Urinary bladder (tissue), 4 donors: Measurements from ENCODE around the gene TTC21A. TPM values are rescaled to one million over a fixed set of nuclear protein-coding genes. Genes with fewer than 3 reads are reported as not detected.
A peak's percentile ranks its signal among the peaks of the same experiment; 100 is the strongest.

Experiments used
- DNase-seq: peaks from one replicate; pipeline ENCODE4 v3.0.0-alpha.2; 2015; ENCODE audit errors: extremely low spot score
- H3K27ac ChIP-seq: one replicate; pipeline ENCODE4 v1.5.1; 2013; ENCODE audit warnings: low read depth, mild to moderate bottlenecking, moderate library complexity
- H3K36me3 ChIP-seq: one replicate; pipeline ENCODE4 v1.6.1; 2013; ENCODE audit warnings: mild to moderate bottlenecking, moderate library complexity; ENCODE audit not compliant: insufficient read depth
- H3K4me1 ChIP-seq: one replicate; pipeline ENCODE4 v1.6.1; 2013; ENCODE audit warnings: mild to moderate bottlenecking, moderate library complexity; ENCODE audit not compliant: insufficient read depth
- H3K4me3 ChIP-seq: one replicate; pipeline ENCODE4 v1.5.1; 2013; ENCODE audit warnings: low read depth, low read length
- WGBS: extraction: QIAGEN DNeasy Blood & Tissue Kit; methylation state at CpG from one replicate; pipeline ENCODE4 v1.1.7; 2013; 5-methylcytosine and 5-hydroxymethylcytosine counted together
- polyA plus RNA-seq: library from polyadenylated mRNA; stranded (reverse); fragments of 200-250 nt; gene quantifications from one replicate; pipeline ENCODE4 v1.2.3, GENCODE V29; 2013
- total RNA-seq: library from RNA; depleted of rRNA; stranded (reverse); fragments of >200 nt; gene quantifications from one replicate; pipeline ENCODE4 v1.2.3, GENCODE V29; 2014
- donor health status: healthy with polysubstance abuse.
- donor health status: healthy.

TTC21A gene
- total and polyA plus RNA-seq, 2 donors = 3.3 to 4.3 TPM

- H3K4me3 ChIP-seq = no peak overlapping the region
- H3K27ac ChIP-seq = peak overlapping the region; percentile 53
- H3K4me1 ChIP-seq = no peaks in the 10 kb centered on the region
- H3K36me3 ChIP-seq = no peaks in the 10 kb centered on the region
- no peak for DNase-seq
- WGBS = 80% methylated on average over 3 of the region's 3 CpGs
Observed at GRCh38 chr3:39149498-39150147, 42.1 kb downstream of the TTC21A start.

- no peak overlapping the region for H3K4me3 ChIP-seq
- H3K27ac ChIP-seq = peak overlapping the region; percentile 44
- 35% methylated on average over 5 of the region's 5 CpGs for WGBS
- H3K36me3 ChIP-seq = no peaks in the 10 kb centered on the region
- no peaks in the 10 kb centered on the region for H3K4me1 ChIP-seq
- DNase-seq = no peak
Observed at GRCh38 chr3:39150148-39150802, 42.8 kb downstream of the TTC21A start.

- 13% methylated on average over 9 of the region's 9 CpGs for WGBS
- DNase-seq = peak; percentile 84
- no peaks in the 10 kb centered on the region for H3K4me1 ChIP-seq
- no peaks in the 10 kb centered on the region for H3K36me3 ChIP-seq
- peak overlapping the region; percentile 92 for H3K4me3 ChIP-seq
- H3K27ac ChIP-seq = peak overlapping the region; percentile 100
Observed at GRCh38 chr3:39150803-39151631, 43.5 kb downstream of the TTC21A start.

DNA sequence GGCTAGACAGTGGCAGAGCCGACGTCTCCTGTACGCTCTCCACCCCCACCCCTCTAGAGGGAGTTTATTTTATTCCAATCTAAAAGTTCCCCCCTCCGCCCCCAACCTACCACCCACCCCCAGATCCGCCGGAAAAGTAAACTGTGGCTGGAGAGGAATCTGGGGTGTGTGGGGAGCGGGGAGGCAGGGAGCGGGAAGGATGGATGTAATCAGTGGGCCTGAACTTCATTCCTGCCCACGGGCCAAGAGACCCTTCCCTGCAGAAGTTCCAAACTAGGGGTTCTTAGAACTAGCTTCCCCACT, 46.4 kb downstream of the TTC21A start:
- peak overlapping the region; percentile 85 for H3K27ac ChIP-seq
- DNase-seq = no peak
- H3K4me1 ChIP-seq = no peaks in the 10 kb centered on the region
- peak overlapping the region; percentile 47 for H3K4me3 ChIP-seq
- WGBS = 26% methylated on average over 9 of the region's 9 CpGs
- H3K36me3 ChIP-seq = no peaks in the 10 kb centered on the region

GRCh38 chr3:39154280-39155021, 47.0 kb downstream of the TTC21A start:
- Histone ChIP-seq H3K27ac (peak overlapping the region; percentile 57), H3K36me3 (no peaks in the 10 kb centered on the region), H3K4me3 (no peak overlapping the region), H3K4me1 (no peaks in the 10 kb centered on the region)
- DNase-seq = no peak
- 53% methylated on average over 18 of the region's 18 CpGs for WGBS

GRCh38 chr3:39156421-39156820, 48.9 kb downstream of the TTC21A start:
- Histone ChIP-seq H3K4me1 (no peaks in the 10 kb centered on the region), H3K36me3 (no peaks in the 10 kb centered on the region), H3K27ac (no peak overlapping the region), H3K4me3 (no peak overlapping the region)
- 69% methylated on average over 4 of the region's 4 CpGs for WGBS
- DNase-seq = no peak

- H3K4me1 ChIP-seq = no peaks in the 10 kb centered on the region
- no peaks in the 10 kb centered on the region for H3K36me3 ChIP-seq
- H3K27ac ChIP-seq = no peak overlapping the region
- DNase-seq = no peak
- H3K4me3 ChIP-seq = no peak overlapping the region
- 88% methylated on average over 7 of the region's 7 CpGs for WGBS
Observed at GRCh38 chr3:39157359-39157758, 49.9 kb downstream of the TTC21A start.

GRCh38 chr3:39158148-39158715, 50.8 kb downstream of the TTC21A start:
- no peak overlapping the region for H3K4me3 ChIP-seq
- H3K27ac ChIP-seq = no peak overlapping the region
- 41% methylated on average over 5 of the region's 5 CpGs for WGBS
- H3K4me1 ChIP-seq = no peaks in the 10 kb centered on the region
- no peaks in the 10 kb centered on the region for H3K36me3 ChIP-seq
- DNase-seq = no peak

- WGBS = 93% methylated on average over 3 of the region's 3 CpGs
- no peaks in the 10 kb centered on the region for H3K4me1 ChIP-seq
- no peak overlapping the region for H3K4me3 ChIP-seq
- no peak for DNase-seq
- no peak overlapping the region for H3K27ac ChIP-seq
- no peaks in the 10 kb centered on the region for H3K36me3 ChIP-seq
Observed at GRCh38 chr3:39164414-39164813, 56.9 kb downstream of the TTC21A start.

GRCh38 chr3:39165518-39165917, 58.0 kb downstream of the TTC21A start:
- no peak overlapping the region for H3K27ac ChIP-seq
- no peaks in the 10 kb centered on the region for H3K4me1 ChIP-seq
- 42% methylated on average over 1 of the region's 1 CpG for WGBS
- H3K36me3 ChIP-seq = no peaks in the 10 kb centered on the region
- DNase-seq = no peak
- no peak overlapping the region for H3K4me3 ChIP-seq

- DNase-seq = no peak
- no peaks in the 10 kb centered on the region for H3K36me3 ChIP-seq
- H3K27ac ChIP-seq = no peak overlapping the region
- no peak overlapping the region for H3K4me3 ChIP-seq
- H3K4me1 ChIP-seq = no peaks in the 10 kb centered on the region
- WGBS = 52% methylated on average over 3 of the region's 3 CpGs
Observed at GRCh38 chr3:39166134-39166710, 58.7 kb downstream of the TTC21A start.

GRCh38 chr3:39166932-39167532, 59.6 kb downstream of the TTC21A start:
- 65% methylated on average over 1 of the region's 1 CpG for WGBS
- Histone ChIP-seq H3K4me3 (no peak overlapping the region), H3K36me3 (no peaks in the 10 kb centered on the region), H3K4me1 (no peaks in the 10 kb centered on the region), H3K27ac (no peak overlapping the region)
- no peak for DNase-seq
